Measurements from ENCODE around the gene FOXN3.

The FOXN3 gene

DNA sequence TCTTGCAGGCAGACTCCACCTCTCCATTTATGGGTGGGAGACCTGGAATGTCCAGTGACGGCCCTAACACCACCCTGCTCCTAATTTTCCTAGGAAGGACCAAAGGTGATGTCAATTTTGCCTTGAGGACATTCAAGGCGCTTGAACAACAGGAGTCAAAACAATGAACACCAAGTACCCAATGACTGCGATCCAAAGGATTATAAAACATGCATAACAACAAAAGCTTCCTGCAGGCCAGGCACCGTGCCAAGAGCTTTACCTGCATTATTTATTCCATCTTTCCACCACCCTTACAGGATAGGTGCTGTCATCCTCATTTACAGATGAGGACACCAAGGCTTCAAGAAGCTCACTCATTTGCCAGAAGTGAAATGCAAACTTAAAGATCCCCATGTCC lies 15.2 kb upstream of the FOXN3 start:
- H3K9me3 ChIP-seq (ENCODE audit: control insufficient read depth in 2 of 2, low read length in 2 of 2), result no peaks in the 10 kb centered on the region
- no peaks in the 10 kb centered on the region for H3K36me3 ChIP-seq (ENCODE audit: control insufficient read depth in 2 of 2, insufficient read depth in 2 of 2, low read length in 2 of 2)
- H3K4me1 ChIP-seq (ENCODE audit: control insufficient read depth, insufficient read depth, low read length), result peaks cover 27% of the 10 kb centered on the region
- H3K27me3 ChIP-seq (ENCODE audit: control insufficient read depth in 1 of 2, insufficient read depth in 2 of 2, low read length in 2 of 2), result no peaks in the 10 kb centered on the region
- H3K9ac ChIP-seq (ENCODE audit: low read length in 2 of 2), result no peak overlapping the region
- H3K27ac ChIP-seq (ENCODE audit: low read length), result no peak overlapping the region
- no peak overlapping the region for H3K4me3 ChIP-seq (ENCODE audit: low read length in 2 of 2)

DNA sequence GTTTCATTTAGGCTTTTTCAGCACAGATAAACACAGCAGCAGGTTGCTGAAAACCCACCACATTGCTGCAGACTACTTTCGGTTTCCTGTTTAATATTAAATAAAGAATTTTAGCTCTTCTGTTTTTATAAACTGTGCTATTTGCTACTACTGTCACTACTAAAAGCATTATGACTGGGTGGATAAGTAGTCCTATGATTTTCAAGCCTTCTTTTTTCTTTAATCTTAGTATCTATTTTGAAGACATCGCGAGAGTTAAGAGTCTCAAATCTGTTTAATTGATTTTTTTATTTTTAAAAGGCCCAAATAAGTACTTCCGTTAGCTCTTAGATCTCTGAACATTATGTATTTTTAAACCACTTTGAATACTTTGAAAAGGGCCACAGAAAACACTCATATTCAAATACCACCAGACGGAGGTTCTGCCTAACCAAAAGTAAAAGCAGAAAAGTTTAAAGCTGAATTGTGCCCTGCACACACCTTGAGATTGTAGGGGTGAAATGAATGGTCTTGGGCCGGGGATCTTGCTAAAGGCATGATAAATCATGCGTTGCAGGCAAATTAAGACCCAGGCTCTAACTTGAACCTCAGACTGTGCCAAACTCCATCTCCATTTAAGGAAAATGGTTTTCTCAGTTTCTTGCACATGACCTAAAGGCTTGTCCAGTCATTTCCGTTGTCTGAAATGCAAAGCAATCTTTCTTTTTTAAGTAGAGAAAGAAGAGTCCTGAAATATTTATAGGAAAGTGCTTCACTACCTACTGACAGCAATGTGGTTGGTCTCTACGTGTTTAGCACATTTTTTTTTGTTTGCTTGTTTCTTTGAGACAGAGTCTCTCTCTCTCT lies 13.6 kb upstream of the FOXN3 start:
- H3K27ac ChIP-seq (ENCODE audit: low read length), result peak overlapping the region; percentile 73

DNA sequence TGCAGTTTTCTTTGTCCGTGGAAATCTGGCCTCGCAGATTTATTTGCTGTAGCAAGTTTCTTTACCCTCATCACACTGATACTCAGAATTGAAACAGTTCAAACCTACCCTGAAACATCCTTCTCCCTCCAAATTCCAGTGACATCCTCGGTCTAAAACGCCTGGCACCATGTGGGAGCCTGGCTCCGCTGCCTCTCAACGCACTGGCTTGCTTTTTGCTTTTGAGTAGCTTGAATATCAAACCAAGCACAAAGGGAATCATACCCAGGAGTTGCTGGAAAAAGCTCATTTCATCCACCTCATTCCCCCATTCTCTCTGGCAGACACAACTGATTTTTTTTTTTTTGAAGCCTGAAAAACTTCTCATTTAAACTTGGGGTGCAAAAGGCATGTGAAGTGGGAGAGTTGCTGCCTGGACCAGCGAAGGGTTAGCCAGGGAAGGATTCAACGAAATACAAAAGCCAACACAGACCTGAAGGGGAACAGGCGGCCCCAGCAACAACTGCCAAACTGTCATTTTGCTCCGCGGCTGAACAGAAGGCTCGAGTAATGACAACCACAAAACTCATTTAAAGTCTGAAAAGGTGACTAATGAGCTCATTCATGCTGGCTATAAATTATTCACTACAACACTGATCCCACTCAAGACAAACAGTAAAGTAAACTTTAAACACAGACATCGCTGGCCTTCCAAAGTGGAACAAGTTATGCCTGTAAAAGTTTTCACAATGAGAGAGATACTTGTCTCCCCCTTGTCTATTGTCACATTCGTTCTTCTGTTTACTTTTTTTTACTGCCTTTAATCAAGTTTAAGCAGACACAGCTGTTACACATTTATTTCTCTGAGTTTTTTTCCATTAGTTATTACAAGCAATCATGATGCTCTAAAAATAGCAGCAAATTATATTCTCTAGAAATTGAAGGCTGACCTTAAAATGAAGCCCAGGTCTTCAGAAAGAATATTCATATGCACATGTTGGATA lies 12.5 kb upstream of the FOXN3 start:
- H3K4me3 ChIP-seq (ENCODE audit: low read length in 2 of 2), result peak overlapping the region; percentile 26 to 70
- peak overlapping the region in 1 of 2 donors; percentile 55 for H3K9ac ChIP-seq (ENCODE audit: low read length in 2 of 2)
- no peaks in the 10 kb centered on the region for H3K27me3 ChIP-seq (ENCODE audit: control insufficient read depth in 1 of 2, insufficient read depth in 2 of 2, low read length in 2 of 2)
- H3K36me3 ChIP-seq (ENCODE audit: control insufficient read depth in 2 of 2, insufficient read depth in 2 of 2, low read length in 2 of 2), result no peaks in the 10 kb centered on the region
- peaks cover 27% of the 10 kb centered on the region for H3K4me1 ChIP-seq (ENCODE audit: control insufficient read depth, insufficient read depth, low read length)
- peak overlapping the region; percentile 73 for H3K27ac ChIP-seq (ENCODE audit: low read length)
- no peaks in the 10 kb centered on the region for H3K9me3 ChIP-seq (ENCODE audit: control insufficient read depth in 2 of 2, low read length in 2 of 2)

More for the DNA sequence above, 13.6 kb upstream of the FOXN3 start:
- no peaks in the 10 kb centered on the region for H3K36me3 ChIP-seq (ENCODE audit: control insufficient read depth in 2 of 2, insufficient read depth in 2 of 2, low read length in 2 of 2)
- peaks cover 27% of the 10 kb centered on the region for H3K4me1 ChIP-seq (ENCODE audit: control insufficient read depth, insufficient read depth, low read length)
- H3K27me3 ChIP-seq (ENCODE audit: control insufficient read depth in 1 of 2, insufficient read depth in 2 of 2, low read length in 2 of 2), result no peaks in the 10 kb centered on the region
- H3K4me3 ChIP-seq (ENCODE audit: low read length in 2 of 2), result peak overlapping the region; percentile 26 to 70
- H3K9me3 ChIP-seq (ENCODE audit: control insufficient read depth in 2 of 2, low read length in 2 of 2), result no peaks in the 10 kb centered on the region
- peak overlapping the region; percentile 17 to 37 for H3K9ac ChIP-seq (ENCODE audit: low read length in 2 of 2)

DNA sequence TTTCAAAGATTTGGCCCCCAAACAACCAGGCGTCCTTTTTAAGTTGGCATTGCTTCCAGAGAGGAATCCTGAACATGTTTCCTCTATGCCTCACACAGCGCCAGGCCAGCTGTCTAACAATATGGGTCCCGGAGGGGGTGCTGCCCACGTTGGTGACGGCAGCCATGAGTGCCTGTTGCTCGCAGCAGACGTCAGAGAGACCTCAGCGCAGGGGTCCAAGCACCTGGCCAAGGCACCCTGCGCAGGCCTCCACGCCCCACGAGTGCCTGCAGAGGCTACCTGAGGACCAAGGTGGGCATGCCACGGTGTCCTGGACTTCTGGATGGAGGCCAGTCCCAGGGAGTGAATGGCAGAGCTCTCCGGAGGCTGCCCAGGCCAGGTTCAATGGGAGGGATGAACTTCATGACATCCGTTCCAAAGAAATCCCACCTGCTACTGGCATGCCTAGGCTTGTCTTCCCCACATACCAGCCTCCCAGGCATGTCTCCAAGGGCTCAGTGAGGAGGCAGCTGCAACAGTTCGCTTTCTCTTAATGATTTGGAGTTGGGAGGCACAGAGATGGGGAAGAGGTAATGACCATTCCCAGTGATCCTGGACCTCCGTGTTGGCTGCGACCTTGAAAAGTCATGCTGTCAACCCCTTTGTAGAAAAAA lies 11.6 kb upstream of the FOXN3 start:
- H3K27ac ChIP-seq (ENCODE audit: low read length), result peak overlapping the region; percentile 73

DNA sequence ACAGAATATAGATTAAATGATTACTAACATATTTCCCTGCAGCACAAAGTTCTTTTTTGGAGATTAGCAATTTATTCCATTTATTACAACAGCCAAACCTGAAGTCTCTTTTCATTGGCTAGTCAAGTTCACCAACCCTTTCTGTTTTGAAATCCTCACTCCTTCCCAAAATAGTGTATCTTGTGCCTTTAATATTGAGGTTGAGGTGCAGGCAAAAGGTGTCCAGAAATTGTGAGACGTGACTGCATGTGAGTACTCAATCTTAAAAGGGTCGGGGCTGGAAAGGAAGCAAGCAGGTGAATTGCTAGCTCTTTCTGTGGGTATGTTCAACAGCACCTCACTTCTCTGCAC lies 11.1 kb upstream of the FOXN3 start:
- Histone ChIP-seq H3K9me3 (ENCODE audit: control insufficient read depth in 2 of 2, low read length in 2 of 2) (no peaks in the 10 kb centered on the region), H3K27ac (ENCODE audit: low read length) (peak overlapping the region; percentile 73), H3K27me3 (ENCODE audit: control insufficient read depth in 1 of 2, insufficient read depth in 2 of 2, low read length in 2 of 2) (no peaks in the 10 kb centered on the region), H3K36me3 (ENCODE audit: control insufficient read depth in 2 of 2, insufficient read depth in 2 of 2, low read length in 2 of 2) (no peaks in the 10 kb centered on the region), H3K9ac (ENCODE audit: low read length in 2 of 2) (peak overlapping the region in 1 of 2 donors; percentile 36), H3K4me3 (ENCODE audit: low read length in 2 of 2) (peak overlapping the region in 1 of 2 donors; percentile 70), H3K4me1 (ENCODE audit: control insufficient read depth, insufficient read depth, low read length) (peaks cover 27% of the 10 kb centered on the region)

More for the DNA sequence above, 11.6 kb upstream of the FOXN3 start:
- H3K9ac ChIP-seq (ENCODE audit: low read length in 2 of 2), result peak overlapping the region in 1 of 2 donors; percentile 55
- no peaks in the 10 kb centered on the region for H3K36me3 ChIP-seq (ENCODE audit: control insufficient read depth in 2 of 2, insufficient read depth in 2 of 2, low read length in 2 of 2)
- peak overlapping the region; percentile 26 to 70 for H3K4me3 ChIP-seq (ENCODE audit: low read length in 2 of 2)
- no peaks in the 10 kb centered on the region for H3K9me3 ChIP-seq (ENCODE audit: control insufficient read depth in 2 of 2, low read length in 2 of 2)
- no peaks in the 10 kb centered on the region for H3K27me3 ChIP-seq (ENCODE audit: control insufficient read depth in 1 of 2, insufficient read depth in 2 of 2, low read length in 2 of 2)
- H3K4me1 ChIP-seq (ENCODE audit: control insufficient read depth, insufficient read depth, low read length), result peaks cover 27% of the 10 kb centered on the region

DNA sequence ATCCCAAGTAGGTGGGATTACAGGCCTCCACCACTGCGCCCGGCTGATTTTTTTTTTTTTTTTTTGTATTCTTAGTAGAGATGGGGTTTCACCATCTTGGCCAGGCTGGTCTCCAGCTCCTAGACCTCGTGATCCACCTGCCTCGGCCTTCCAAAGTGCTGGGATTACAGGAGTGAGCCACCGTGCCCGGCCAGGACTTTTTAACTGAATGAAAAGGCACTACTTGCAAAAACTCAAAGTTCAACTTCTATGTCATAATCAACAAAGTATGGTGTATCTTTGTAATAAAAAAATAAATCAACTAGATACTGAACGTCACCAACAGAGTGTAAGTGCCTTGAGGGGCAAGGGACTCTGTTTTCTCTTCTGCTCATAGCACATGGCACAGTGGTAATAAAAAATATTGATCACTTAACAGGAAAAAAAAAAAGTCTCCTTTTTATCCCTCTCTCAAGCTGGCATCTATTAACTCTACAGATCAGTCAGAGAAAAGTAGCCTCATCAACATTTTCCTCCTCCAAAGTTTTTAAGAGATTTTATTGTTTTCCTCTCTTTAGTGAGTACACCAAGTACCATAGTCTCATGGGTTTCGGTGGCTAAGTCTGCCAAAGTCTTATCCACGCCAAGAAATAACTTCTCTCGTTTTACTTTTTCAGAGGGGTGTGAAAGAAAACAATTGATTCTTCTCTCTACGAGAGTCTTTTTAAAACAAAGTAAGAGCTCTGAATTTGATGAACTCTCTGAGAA lies 10.6 kb upstream of the FOXN3 start:
- H3K4me3 ChIP-seq (ENCODE audit: low read length in 2 of 2), result peak overlapping the region in 1 of 2 donors; percentile 70
- no peaks in the 10 kb centered on the region for H3K27me3 ChIP-seq (ENCODE audit: control insufficient read depth in 1 of 2, insufficient read depth in 2 of 2, low read length in 2 of 2)
- H3K36me3 ChIP-seq (ENCODE audit: control insufficient read depth in 2 of 2, insufficient read depth in 2 of 2, low read length in 2 of 2), result no peaks in the 10 kb centered on the region
- H3K9me3 ChIP-seq (ENCODE audit: control insufficient read depth in 2 of 2, low read length in 2 of 2), result no peaks in the 10 kb centered on the region
- H3K4me1 ChIP-seq (ENCODE audit: control insufficient read depth, insufficient read depth, low read length), result peaks cover 30% of the 10 kb centered on the region
- H3K27ac ChIP-seq (ENCODE audit: low read length), result no peak overlapping the region
- no peak overlapping the region for H3K9ac ChIP-seq (ENCODE audit: low read length in 2 of 2)

DNA sequence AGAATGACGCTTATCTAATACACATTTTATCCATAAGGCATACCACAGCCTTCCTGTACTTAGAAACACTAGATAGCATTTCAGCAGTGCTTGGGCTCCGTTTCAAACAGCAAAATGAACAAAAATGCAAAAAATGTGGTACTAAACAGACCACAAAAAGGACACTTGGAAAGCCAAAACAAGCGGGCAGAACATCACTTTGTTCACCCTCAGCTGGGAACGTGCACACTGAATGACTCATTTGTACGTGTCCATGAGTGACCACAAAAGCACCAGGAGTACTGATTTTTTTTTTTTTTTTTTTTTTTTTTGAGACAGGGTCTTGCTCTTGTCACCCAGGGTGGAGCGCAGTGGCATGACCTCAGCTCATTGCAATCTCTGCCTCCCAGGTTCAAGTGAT lies 8.9 kb upstream of the FOXN3 start:
- Histone ChIP-seq H3K27me3 (ENCODE audit: control insufficient read depth in 1 of 2, insufficient read depth in 2 of 2, low read length in 2 of 2) (no peaks in the 10 kb centered on the region), H3K9ac (ENCODE audit: low read length in 2 of 2) (no peak overlapping the region), H3K36me3 (ENCODE audit: control insufficient read depth in 2 of 2, insufficient read depth in 2 of 2, low read length in 2 of 2) (no peaks in the 10 kb centered on the region), H3K4me3 (ENCODE audit: low read length in 2 of 2) (no peak overlapping the region), H3K9me3 (ENCODE audit: control insufficient read depth in 2 of 2, low read length in 2 of 2) (no peaks in the 10 kb centered on the region), H3K4me1 (ENCODE audit: control insufficient read depth, insufficient read depth, low read length) (peaks cover 29% of the 10 kb centered on the region), H3K27ac (ENCODE audit: low read length) (no peak overlapping the region)

DNA sequence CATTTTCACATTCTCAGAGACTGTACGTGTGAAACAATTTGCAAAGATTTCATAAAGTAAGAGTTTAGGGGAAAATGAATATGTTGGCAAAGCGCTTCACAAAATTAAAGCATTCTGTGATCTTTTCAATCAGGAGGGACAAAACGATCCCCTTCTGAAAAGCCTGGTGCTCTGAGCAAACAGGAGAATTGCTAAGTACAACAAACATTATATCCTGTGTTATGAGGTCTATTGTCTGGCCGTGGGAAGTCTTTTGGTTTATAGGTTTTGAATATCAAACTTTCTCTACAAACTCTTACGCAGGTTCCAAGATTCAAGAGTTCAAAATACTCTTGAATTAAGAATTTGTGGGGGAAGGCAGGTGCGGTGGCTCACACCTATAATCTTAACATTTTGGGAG lies 7.2 kb upstream of the FOXN3 start:
- Histone ChIP-seq H3K4me1 (ENCODE audit: control insufficient read depth, insufficient read depth, low read length) (peaks cover 20% of the 10 kb centered on the region), H3K27ac (ENCODE audit: low read length) (no peak overlapping the region), H3K4me3 (ENCODE audit: low read length in 2 of 2) (no peak overlapping the region), H3K9ac (ENCODE audit: low read length in 2 of 2) (no peak overlapping the region), H3K36me3 (ENCODE audit: control insufficient read depth in 2 of 2, insufficient read depth in 2 of 2, low read length in 2 of 2) (no peaks in the 10 kb centered on the region), H3K9me3 (ENCODE audit: control insufficient read depth in 2 of 2, low read length in 2 of 2) (no peaks in the 10 kb centered on the region), H3K27me3 (ENCODE audit: control insufficient read depth in 1 of 2, insufficient read depth in 2 of 2, low read length in 2 of 2) (no peaks in the 10 kb centered on the region)

DNA sequence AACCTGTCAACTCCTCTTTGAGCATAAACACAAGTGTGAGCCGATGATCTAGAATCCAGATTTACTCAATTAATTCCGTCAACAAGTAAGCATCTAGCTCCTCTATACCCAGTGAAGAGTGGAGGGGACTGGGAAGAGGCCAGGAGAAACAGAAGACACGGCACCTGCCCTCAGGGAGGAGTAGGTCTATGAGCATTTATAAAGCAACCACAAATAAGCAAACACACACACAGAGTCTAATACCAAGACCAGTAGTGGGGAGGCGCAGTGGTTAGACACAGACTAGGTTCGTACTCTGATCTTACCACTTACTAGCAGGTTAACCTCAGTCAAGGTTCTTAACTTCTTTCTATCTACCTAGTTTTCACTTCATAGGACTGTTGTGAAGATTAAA lies 5.9 kb upstream of the FOXN3 start:
- H3K4me3 ChIP-seq (ENCODE audit: low read length in 2 of 2), result no peak overlapping the region
- peaks cover 16% of the 10 kb centered on the region for H3K4me1 ChIP-seq (ENCODE audit: control insufficient read depth, insufficient read depth, low read length)
- H3K27ac ChIP-seq (ENCODE audit: low read length), result no peak overlapping the region
- H3K36me3 ChIP-seq (ENCODE audit: control insufficient read depth in 2 of 2, insufficient read depth in 2 of 2, low read length in 2 of 2), result no peaks in the 10 kb centered on the region
- no peak overlapping the region for H3K9ac ChIP-seq (ENCODE audit: low read length in 2 of 2)
- H3K27me3 ChIP-seq (ENCODE audit: control insufficient read depth in 1 of 2, insufficient read depth in 2 of 2, low read length in 2 of 2), result no peaks in the 10 kb centered on the region
- H3K9me3 ChIP-seq (ENCODE audit: control insufficient read depth in 2 of 2, low read length in 2 of 2), result no peaks in the 10 kb centered on the region
